OCI-LY1 (cell line): ENCODE data around the gene CNOT8.

Source experiments
- CTCF ChIP-seq: fragments of 200-600 bp; sonication (generic), shearing (Covaris generic); IDR thresholded peaks from 2 replicates; pipeline ENCODE4 v1.5.1; 2017; ENCODE audit warnings: mild to moderate bottlenecking, antibody characterized with exemption, low read length, moderate library complexity, mixed read lengths
- EZH2 ChIP-seq: fragments of 200-600 bp; sonication (generic), shearing (Covaris generic); IDR thresholded peaks from 2 replicates; pipeline ENCODE4 v1.8.0; 2017; ENCODE audit warnings: borderline replicate concordance, mixed run types, mild to moderate bottlenecking, antibody characterized with exemption, low read length, moderate library complexity, mixed read lengths

- TF ChIP-seq CTCF, result no peak
- no peak for TF ChIP-seq EZH2
Observed at GRCh38 chr5:154829589-154830218, 28.7 kb upstream of the CNOT8 start.
